ENCODE measurements around the gene BRCA2. TPM values are rescaled to one million over a fixed set of nuclear protein-coding genes. Genes with fewer than 3 reads are reported as not detected.
A peak's percentile ranks its signal among the peaks of the same experiment; 100 is the strongest.

The BRCA2 gene
- total and polyA plus RNA-seq, 3 experiments from 2014 or later = 1.3 to 14.2 (median 12.6) TPM

DNA sequence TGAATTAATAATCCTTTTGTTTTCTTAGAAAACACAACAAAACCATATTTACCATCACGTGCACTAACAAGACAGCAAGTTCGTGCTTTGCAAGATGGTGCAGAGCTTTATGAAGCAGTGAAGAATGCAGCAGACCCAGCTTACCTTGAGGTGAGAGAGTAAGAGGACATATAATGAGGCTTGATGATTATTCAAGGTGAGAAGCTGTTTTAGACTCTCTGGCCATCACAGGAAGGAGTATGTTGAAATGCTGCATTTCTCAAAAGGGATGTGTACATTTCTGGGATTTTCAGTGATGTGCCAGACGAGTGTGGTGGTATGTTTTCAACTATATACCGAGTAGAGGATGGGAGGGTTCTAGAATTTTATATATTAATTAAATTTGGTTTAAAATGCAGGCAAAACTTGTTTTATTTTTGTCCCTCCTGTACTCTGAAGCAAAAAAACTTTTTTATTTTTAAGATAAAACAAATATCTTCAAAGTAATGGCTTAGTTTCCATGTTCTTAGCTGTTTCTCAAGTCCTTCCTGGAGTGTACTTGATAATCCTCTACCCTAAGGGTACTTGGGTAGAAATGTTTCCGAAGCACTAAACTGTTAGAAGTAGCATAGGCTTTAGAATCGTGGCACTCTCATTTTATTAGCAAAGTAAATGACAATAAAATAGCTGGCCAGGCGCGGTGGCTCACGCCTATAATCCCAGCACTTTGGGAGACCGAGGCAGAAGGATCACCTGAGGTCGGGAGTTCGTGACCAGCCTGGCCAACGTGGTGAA, 61.5 kb downstream of the BRCA2 start:
- Mint-ChIP-seq H3K4me1 (no peaks in the 10 kb centered on the region), H3K36me3 (peaks cover 1 to 11% (median 4%) of the 10 kb centered on the region in 3 donors), H3K9me3 (no peaks in the 10 kb centered on the region), H3K4me3 (no peak overlapping the region), H3K27ac (peak overlapping the region in 1 of 8 donors; percentile 11), H3K27me3 (peaks cover 0 to 1% of the 10 kb centered on the region in 2 donors)
- Histone ChIP-seq H3K4me1 (ENCODE audit: insufficient read depth, low read length) (no peaks in the 10 kb centered on the region), H3K36me3 (ENCODE audit: insufficient read depth, low read length) (no peaks in the 10 kb centered on the region), H3K4me3 (ENCODE audit: low read length) (no peak overlapping the region), H3K27me3 (ENCODE audit: insufficient read depth, low read length, poor library complexity, severe bottlenecking) (no peaks in the 10 kb centered on the region), H3K27ac (ENCODE audit: low read depth, low read length) (no peak overlapping the region), H3K9me3 (ENCODE audit: low read length) (no peaks in the 10 kb centered on the region)
- DNase-seq = no peak
- POLR2A ChIA-PET = no interaction called here
- CTCF ChIA-PET = no interaction called here

DNA sequence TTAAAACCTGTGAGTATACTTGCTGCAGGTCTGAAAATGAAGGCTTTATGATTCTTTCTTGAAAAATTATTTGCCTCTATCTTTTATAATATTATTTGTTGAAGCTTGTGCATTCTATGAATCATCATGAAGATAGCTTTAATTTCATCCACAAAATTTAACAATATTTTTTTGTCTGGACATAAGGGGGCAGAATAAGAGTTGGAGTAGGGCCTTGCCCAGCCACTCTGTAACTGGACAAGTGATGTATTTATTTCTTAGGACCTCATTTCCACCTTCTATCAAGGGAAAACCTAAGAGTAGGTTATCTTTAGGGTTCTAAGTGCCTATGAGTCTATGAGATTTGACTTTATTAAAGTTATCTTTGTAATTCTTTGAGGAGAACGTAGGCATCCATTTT, 62.7 kb downstream of the BRCA2 start:
- ChIA-PET CTCF (interaction anchor here (0.7 kb wide), 1 partner anchor 65 kb away, joined by 3 read pairs; no protein-coding TSS in a partner anchor), POLR2A (interaction anchor here (0.6 kb wide), 1 partner anchor 78 kb away, joined by 3 read pairs; no protein-coding TSS in a partner anchor)
- Histone ChIP-seq H3K9me3 (ENCODE audit: low read length) (no peaks in the 10 kb centered on the region), H3K4me1 (ENCODE audit: insufficient read depth, low read length) (no peaks in the 10 kb centered on the region), H3K36me3 (ENCODE audit: insufficient read depth, low read length) (no peaks in the 10 kb centered on the region), H3K4me3 (ENCODE audit: low read length) (no peak overlapping the region), H3K27me3 (ENCODE audit: insufficient read depth, low read length, poor library complexity, severe bottlenecking) (no peaks in the 10 kb centered on the region), H3K27ac (ENCODE audit: low read depth, low read length) (no peak overlapping the region)
- Mint-ChIP-seq H3K9me3 (no peaks in the 10 kb centered on the region), H3K27ac (no peak overlapping the region), H3K4me1 (no peaks in the 10 kb centered on the region), H3K27me3 (peaks cover 0 to 1% of the 10 kb centered on the region in 2 donors), H3K36me3 (peaks cover 0 to 11% (median 0%) of the 10 kb centered on the region in 3 donors), H3K4me3 (no peak overlapping the region)
- no peak for DNase-seq

GRCh38 chr13:32381539-32381938, 66.2 kb downstream of the BRCA2 start:
- Mint-ChIP-seq H3K4me1 (no peaks in the 10 kb centered on the region), H3K4me3 (no peak overlapping the region), H3K9me3 (no peaks in the 10 kb centered on the region), H3K36me3 (no peaks in the 10 kb centered on the region), H3K27me3 (no peaks in the 10 kb centered on the region), H3K27ac (no peak overlapping the region)
- peak in 2 of 5 donors; percentile 20 to 43 for DNase-seq
- POLR2A ChIA-PET = no interaction called here
- Histone ChIP-seq H3K9me3 (ENCODE audit: low read length) (no peaks in the 10 kb centered on the region), H3K27me3 (ENCODE audit: insufficient read depth, low read length, poor library complexity, severe bottlenecking) (no peaks in the 10 kb centered on the region), H3K27ac (ENCODE audit: low read depth, low read length) (no peak overlapping the region), H3K4me1 (ENCODE audit: insufficient read depth, low read length) (no peaks in the 10 kb centered on the region), H3K4me3 (ENCODE audit: low read length) (no peak overlapping the region), H3K36me3 (ENCODE audit: insufficient read depth, low read length) (no peaks in the 10 kb centered on the region)
- CTCF ChIA-PET = interaction anchor here (1.1 to 1.9 kb wide), 4 partner anchors 15 to 131 kb away, joined by 3 to 6 read pairs (median 4); no protein-coding TSS in a partner anchor

DNA sequence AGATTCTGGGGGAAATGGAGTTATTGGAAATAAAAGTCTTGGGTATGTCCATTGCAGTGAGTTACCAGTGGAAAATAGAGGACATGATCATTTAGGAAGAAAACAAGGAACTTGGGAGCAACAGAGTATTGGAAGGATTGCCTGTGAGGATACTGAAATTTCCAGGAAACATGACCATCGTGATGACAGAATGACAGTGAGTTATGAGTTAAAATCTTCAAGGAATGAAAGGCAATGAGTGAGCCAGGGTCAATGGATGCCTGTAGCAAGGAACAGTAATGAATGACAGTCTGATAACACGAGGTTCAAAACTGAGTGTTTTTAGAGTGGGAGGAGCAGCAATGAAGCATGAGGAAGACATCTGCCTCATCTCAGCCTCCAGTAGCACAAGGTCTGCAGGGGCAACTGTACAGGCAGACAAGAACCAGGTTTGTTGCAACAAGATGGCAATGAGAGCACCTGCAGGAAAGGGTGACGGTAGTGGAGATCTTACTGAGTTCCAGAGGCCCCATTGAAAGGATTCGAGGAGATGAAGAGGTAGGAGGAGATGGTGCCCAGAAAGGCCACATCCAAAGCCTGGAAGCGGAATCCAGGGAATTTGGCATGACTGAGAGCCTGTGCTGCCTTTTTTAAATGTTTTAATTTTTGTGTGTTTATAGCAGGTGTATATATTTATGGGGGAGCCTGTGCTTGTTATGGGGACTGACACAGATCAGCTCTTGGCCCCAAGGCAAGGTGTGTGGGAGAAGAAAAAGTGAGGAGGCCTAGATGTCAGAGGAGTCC, 68.7 kb downstream of the BRCA2 start:
- Mint-ChIP-seq H3K27me3 (no peaks in the 10 kb centered on the region), H3K4me3 (no peak overlapping the region), H3K9me3 (no peaks in the 10 kb centered on the region), H3K36me3 (no peaks in the 10 kb centered on the region), H3K4me1 (no peaks in the 10 kb centered on the region), H3K27ac (no peak overlapping the region)
- no peak for DNase-seq
- no peaks in the 10 kb centered on the region for H3K36me3 ChIP-seq (ENCODE audit: insufficient read depth, low read length)
- CTCF ChIA-PET = interaction anchor here (0.7 to 1.0 kb wide), 2 partner anchors 11 to 255 kb away, joined by 3 read pairs; no protein-coding TSS in a partner anchor
- H3K27ac ChIP-seq (ENCODE audit: low read depth, low read length) = no peak overlapping the region
- H3K4me3 ChIP-seq (ENCODE audit: low read length) = no peak overlapping the region
- H3K4me1 ChIP-seq (ENCODE audit: insufficient read depth, low read length) = no peaks in the 10 kb centered on the region
- no peaks in the 10 kb centered on the region for H3K27me3 ChIP-seq (ENCODE audit: insufficient read depth, low read length, poor library complexity, severe bottlenecking)
- POLR2A ChIA-PET = no interaction called here
- no peaks in the 10 kb centered on the region for H3K9me3 ChIP-seq (ENCODE audit: low read length)

DNA sequence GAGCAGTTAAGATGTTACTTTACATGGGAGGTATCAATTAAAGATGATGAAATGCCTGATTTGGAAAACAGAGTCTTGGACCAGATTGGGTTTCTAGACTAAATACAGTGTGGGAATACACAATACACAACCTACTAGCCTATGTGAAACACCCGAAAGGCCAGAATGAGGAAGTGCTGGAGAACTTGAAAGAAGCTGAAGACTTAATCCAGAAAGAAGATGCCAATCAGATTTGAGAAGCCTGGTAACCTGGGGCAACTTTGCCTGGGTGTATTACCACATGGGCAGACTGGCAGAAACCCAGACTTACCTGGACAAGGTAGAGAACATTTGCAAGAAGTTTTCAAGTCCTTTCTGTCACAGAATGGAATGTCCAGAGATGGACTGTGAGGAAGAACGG, 69.4 kb downstream of the BRCA2 start:
- no peak for DNase-seq
- Mint-ChIP-seq H3K4me1 (peaks cover 2 to 6% (median 5%) of the 10 kb centered on the region in 3 donors), H3K9me3 (no peaks in the 10 kb centered on the region), H3K27ac (no peak overlapping the region), H3K27me3 (no peaks in the 10 kb centered on the region), H3K4me3 (no peak overlapping the region), H3K36me3 (no peaks in the 10 kb centered on the region)
- H3K4me3 ChIP-seq (ENCODE audit: low read length) = no peak overlapping the region
- no peaks in the 10 kb centered on the region for H3K36me3 ChIP-seq (ENCODE audit: insufficient read depth, low read length)
- CTCF ChIA-PET = interaction anchor here (1.0 kb wide), 2 partner anchors 9 to 255 kb away, joined by 3 read pairs; no protein-coding TSS in a partner anchor
- POLR2A ChIA-PET = no interaction called here
- no peak overlapping the region for H3K27ac ChIP-seq (ENCODE audit: low read depth, low read length)
- H3K27me3 ChIP-seq (ENCODE audit: insufficient read depth, low read length, poor library complexity, severe bottlenecking) = no peaks in the 10 kb centered on the region
- no peaks in the 10 kb centered on the region for H3K4me1 ChIP-seq (ENCODE audit: insufficient read depth, low read length)
- H3K9me3 ChIP-seq (ENCODE audit: low read length) = no peaks in the 10 kb centered on the region

GRCh38 chr13:32385410-32385809, 70.1 kb downstream of the BRCA2 start:
- Histone ChIP-seq H3K9me3 (ENCODE audit: low read length) (no peaks in the 10 kb centered on the region), H3K4me3 (ENCODE audit: low read length) (no peak overlapping the region), H3K36me3 (ENCODE audit: insufficient read depth, low read length) (no peaks in the 10 kb centered on the region), H3K27ac (ENCODE audit: low read depth, low read length) (no peak overlapping the region), H3K27me3 (ENCODE audit: insufficient read depth, low read length, poor library complexity, severe bottlenecking) (no peaks in the 10 kb centered on the region), H3K4me1 (ENCODE audit: insufficient read depth, low read length) (peaks cover under 1% of the 10 kb centered on the region)
- Mint-ChIP-seq H3K4me3 (no peak overlapping the region), H3K36me3 (no peaks in the 10 kb centered on the region), H3K27me3 (no peaks in the 10 kb centered on the region), H3K4me1 (peaks cover 9 to 13% (median 12%) of the 10 kb centered on the region in 3 donors), H3K9me3 (no peaks in the 10 kb centered on the region), H3K27ac (no peak overlapping the region)
- DNase-seq = no peak
- POLR2A ChIA-PET = no interaction called here
- CTCF ChIA-PET = interaction anchor here (1.0 kb wide), 1 partner anchor 9 kb away, joined by 3 read pairs; no protein-coding TSS in a partner anchor

- peak in 2 of 5 donors; percentile 30 to 41 for DNase-seq
- Histone ChIP-seq H3K9me3 (ENCODE audit: low read length) (no peaks in the 10 kb centered on the region), H3K4me1 (ENCODE audit: insufficient read depth, low read length) (peaks cover 4% of the 10 kb centered on the region), H3K27ac (ENCODE audit: low read depth, low read length) (no peak overlapping the region), H3K36me3 (ENCODE audit: insufficient read depth, low read length) (no peaks in the 10 kb centered on the region), H3K4me3 (ENCODE audit: low read length) (no peak overlapping the region), H3K27me3 (ENCODE audit: insufficient read depth, low read length, poor library complexity, severe bottlenecking) (no peaks in the 10 kb centered on the region)
- CTCF ChIA-PET = no interaction called here
- POLR2A ChIA-PET = interaction anchor here (1.0 kb wide), 1 partner anchor 75 kb away, joined by 3 read pairs; the partner anchor contains the start of genes BRCA2 and ZAR1L
- H3K9me3 Mint-ChIP-seq = no peaks in the 10 kb centered on the region
- peak overlapping the region; percentile 37 to 81 (median 63) for H3K27ac Mint-ChIP-seq
- H3K36me3 Mint-ChIP-seq = no peaks in the 10 kb centered on the region
- H3K4me3 Mint-ChIP-seq = peak overlapping the region in 6 of 7 donors; percentile 62 to 87 (median 65)
- peaks cover 14 to 35% (median 25%) of the 10 kb centered on the region in 3 donors for H3K4me1 Mint-ChIP-seq
- no peaks in the 10 kb centered on the region for H3K27me3 Mint-ChIP-seq
Measured at GRCh38 chr13:32390048-32390447, 74.7 kb downstream of the BRCA2 start.

All from CD8-positive, alpha-beta memory T cell (primary cell).